SHP77 treated with DMSO at 0.1 percent for 48 hours (cell line): ENCODE measurements around the gene PCDHA1.

Experiments used
- DNase-seq: peaks from one replicate; lab custom pipeline; 2025; lab: John Stamatoyannopoulos, UW

Gene PCDHA1

DNA sequence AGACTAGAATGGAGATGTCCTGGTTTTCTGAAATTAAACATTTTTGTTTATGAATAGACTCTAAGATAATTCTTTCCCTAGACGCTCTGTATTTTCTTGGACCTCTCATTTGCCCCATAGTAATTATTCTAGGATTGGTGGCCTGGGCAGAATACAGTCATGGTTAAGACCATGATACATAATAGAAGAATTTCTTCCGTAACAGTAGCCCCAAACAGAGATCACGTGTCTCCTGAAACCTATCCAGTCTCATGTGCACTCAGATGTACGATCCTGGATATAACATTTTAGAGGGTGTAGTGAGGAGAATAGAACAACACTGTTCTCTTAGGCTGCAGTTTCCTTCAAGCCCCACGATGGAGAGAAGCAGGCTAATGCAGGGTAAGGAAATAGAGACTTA lies 202.7 kb downstream of the PCDHA1 start:
- no peak for DNase-seq

DNA sequence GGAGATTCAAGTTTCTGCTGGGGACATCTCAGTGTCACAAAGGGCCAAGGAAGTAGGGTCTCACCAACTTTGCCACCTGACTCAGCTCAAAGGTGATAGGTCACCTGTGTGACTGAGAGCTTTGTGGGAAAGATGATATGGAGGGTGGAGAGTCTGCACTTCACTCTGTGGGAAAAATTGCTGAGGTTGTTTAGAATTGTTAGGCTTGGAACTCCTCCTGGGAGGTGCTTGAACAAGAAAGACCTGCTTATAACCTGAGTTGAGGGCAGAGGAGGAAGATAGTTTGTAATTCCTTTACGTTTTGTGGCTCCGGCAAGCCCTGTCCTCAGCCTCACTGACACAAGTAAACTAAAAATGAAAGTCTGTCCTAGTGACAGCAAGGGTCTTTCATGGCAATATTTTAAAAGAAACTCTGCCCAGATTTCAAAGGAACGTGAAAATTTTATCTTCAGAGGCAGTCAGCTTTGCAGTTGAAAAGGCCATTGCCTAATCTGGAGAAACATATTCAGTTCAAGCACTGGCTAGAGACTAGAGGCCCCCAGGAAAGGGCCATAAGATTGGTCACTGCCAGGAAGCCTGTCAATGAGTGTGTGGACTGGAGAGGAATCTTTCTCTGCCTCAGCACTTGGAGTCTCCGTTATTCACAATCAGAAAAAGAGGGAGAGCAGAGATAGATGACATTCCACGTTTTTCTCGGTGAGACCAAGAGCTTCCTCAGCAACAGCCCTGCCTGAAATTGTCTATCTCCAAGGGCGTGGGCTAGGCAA lies 203.5 kb downstream of the PCDHA1 start:
- DNase-seq = no peak

- no peak for DNase-seq
Measured at GRCh38 chr5:140992828-140993227, 206.9 kb downstream of the PCDHA1 start.

DNA sequence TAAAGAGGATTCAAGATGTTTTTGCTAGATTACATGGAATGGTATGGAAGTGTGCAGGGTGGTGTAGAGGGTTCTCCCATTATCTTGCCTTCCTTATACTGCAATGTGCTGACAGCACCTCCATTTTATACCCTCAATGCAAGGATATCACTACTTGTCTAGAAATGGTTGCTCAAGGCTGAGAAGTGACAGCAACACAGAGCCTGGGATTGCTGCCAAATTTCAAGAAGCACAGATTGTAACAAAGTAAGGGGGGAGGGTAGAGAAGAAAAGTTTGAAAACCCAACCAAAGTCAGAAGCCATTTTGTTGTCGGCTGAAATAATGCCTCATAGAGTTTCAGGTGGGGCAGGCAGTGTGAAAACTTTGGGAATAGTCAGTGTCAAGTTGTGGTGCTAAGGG lies 210.1 kb downstream of the PCDHA1 start:
- DNase-seq = no peak

DNA sequence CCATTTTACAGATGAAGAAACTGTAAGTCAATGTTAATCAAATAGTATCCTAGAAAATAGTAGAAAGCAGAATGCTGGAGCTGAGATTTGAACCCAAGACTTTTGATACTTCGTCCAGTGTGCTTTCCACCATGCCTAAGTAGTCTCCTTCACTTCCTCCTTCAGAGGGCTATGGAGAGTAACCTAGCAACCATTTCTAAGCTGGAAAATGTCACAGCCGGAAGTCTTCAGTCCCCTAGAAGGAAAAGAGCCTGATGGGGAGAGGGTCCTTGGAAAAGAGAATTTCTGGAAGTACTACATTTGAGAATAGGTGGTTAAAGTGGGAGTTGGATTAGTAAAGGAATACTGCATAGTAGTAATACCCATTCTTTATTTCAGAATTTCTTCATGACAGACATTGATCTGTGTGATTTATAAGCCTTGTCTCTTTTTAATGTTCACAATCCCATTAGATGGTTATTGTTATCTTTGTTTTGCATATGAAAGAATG lies 213.0 kb downstream of the PCDHA1 start:
- DNase-seq = no peak

DNA sequence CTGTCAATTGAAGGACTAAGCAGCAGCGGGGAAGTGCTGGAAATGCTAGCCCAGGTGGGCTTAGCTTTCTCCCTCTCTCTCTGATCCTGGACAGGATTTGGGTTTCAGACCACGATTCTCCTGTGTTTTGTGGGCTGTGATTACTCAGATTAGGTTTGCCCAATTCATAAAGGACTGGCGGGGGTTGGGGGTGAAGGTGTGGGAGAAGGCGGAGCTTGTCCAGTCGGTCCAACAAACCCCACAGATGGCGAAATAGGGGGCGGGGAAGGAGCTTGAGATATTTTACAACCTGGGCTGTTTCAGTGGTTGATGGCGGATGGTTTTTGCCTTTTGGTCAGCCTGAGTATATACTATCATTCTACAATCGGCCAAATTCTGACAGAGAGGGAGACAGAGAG lies 215.5 kb downstream of the PCDHA1 start:
- DNase-seq = peak; percentile 56

- peak; percentile 65 for DNase-seq
Measured at GRCh38 chr5:141001844-141002604, 216.1 kb downstream of the PCDHA1 start.

- DNase-seq = no peak
Measured at GRCh38 chr5:141002605-141002965, 216.6 kb downstream of the PCDHA1 start.

DNA sequence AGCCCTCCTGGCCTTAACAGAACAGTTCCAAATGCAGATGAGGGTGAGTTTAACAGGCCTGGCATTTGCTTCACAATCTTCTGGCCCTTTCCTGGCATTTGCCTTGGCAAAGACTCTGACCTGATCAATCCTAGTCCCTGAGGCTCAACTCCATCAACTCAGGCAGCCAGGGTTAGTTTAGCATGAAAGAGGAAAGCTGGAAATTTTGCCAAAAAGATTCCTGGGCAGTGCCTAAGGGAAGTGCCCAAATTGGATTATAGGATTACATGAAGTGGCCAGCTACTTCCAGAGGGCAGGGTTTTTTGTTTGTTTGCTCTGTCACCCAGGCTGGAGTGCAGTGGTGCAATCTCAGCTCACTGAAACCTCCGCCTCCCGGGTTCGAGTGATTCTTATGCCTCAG lies 217.1 kb downstream of the PCDHA1 start:
- DNase-seq = no peak

- DNase-seq = peak; percentile 43
Measured at GRCh38 chr5:141003791-141004611, 218.1 kb downstream of the PCDHA1 start.

GRCh38 chr5:141007791-141008190 lies 221.9 kb downstream of the PCDHA1 start:
- no peak for DNase-seq

- DNase-seq = no peak
Measured at GRCh38 chr5:141010047-141010793, 224.3 kb downstream of the PCDHA1 start.

- DNase-seq = no peak
Measured at GRCh38 chr5:141017943-141018342, 232.0 kb downstream of the PCDHA1 start.

DNA sequence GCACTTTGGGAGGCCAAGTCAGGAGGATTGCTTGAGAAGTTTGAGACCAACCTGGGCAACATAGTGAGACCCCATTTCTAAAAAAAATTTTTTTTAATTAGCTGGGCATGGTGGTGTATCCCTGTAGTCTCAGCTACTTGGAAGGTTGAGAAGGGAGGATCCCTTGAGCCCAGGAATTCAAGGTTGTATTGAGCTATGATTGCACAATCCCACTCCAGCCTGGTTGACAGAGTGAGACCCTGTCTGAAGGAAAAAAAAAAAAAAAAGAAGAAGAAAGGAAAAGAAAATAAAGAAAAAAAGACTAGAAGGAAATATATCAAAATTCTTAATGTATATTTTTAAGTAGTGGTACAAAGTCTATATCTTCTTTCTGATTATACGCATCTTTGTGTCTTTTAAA lies 236.4 kb downstream of the PCDHA1 start:
- DNase-seq = no peak

- no peak for DNase-seq
Measured at GRCh38 chr5:141031006-141031405, 245.1 kb downstream of the PCDHA1 start.

DNA sequence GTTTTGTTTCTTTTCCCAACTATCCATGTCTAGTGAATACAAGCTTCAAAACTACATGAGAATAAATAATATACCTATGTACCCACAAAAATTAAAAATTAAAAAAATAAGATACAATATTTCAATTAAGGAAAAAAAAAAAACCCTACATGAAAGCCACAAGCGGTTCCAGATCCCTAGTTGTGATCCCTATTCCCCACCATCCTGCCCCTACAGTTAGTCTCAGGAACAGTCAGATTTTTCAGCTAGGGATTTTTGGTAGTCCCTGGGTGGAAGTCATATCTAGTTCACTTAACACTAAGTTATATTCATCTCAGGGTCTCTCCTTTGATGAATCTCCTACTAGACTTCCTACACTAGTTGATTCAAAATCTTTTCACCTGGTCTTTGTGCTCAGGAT lies 246.7 kb downstream of the PCDHA1 start:
- DNase-seq = no peak

DNA sequence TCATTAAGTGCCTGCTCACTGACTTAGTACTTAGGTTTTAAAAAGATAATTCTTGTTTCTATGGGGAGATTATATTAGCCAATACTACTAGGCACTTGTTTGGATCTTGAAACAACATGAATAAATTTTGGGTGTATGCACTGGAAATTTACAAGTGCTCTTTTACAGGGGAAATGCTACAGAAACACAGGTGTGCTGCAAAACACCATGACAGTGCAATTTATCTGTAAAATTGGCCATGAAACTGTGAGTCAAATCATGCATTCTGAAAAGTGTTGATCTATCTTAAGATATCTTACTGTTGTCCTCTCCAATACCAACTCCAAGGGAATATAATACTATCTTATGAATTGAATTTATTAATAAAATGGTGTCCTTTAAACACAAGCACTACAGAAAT lies 253.1 kb downstream of the PCDHA1 start:
- no peak for DNase-seq

GRCh38 chr5:141039517-141039916 lies 253.6 kb downstream of the PCDHA1 start:
- DNase-seq = peak; percentile 56

DNA sequence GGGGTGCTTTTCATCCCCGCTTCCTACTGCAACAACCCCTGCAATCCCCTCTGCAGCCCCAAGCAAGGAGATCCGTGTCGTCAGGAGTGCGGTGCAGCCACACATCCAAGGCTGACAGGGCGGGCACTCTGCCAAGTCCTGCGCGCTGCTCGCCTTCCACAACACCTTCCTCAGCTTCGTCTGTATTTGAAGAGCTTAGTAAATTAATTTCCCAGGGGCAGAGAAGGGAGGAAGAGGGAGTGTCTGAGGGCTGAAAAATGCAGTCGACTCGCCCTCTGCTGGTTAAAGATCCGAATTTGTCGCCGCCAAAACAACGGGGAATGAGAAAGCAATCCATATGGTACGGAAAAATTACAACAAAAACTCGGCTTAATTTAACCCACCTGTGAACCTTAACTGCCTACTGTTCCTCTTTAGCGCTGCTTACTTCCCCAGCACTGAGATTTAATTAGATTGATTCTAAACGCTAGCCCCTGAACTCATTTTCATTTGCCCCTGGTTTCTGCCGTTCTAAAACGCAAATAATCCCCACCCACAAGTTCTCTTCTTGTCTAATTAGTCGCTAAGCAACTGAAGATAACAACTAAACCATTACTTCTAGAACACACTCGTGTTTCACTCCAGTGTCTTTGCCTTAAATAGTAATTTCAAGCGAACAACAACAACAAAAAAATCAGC lies 254.3 kb downstream of the PCDHA1 start:
- peak; percentile 91 for DNase-seq

DNA sequence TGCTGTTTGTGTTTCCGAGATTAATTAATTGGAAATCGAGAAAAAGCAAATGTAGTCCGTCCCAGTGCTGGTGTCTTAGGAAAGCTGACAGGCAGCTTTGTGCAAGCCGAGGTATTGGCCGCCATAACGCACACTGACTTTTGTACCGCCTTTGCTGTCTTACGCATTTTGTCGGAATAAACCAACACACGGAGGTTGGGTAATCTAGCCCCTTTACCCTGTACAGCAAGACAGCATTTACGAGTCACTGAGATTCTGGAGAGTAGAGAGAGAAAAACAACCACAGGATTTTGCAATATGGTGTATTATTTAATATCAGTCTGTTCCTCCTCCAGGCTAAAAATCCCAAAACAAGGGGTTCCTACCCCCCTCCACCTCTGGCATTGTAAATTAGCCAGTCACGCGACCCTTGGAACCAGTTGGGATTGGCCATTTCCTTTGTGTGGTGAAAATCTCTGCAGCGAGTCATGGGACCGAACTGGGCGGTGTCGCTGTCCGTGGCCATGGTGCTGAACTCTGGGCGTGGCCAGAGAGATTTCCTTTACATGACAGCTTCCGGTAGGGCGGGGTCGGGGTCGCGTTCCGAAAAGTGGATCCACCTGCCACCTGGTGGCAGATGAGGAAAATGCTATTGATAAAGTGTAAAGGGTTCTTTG lies 255.0 kb downstream of the PCDHA1 start:
- peak; percentile 98 for DNase-seq

- DNase-seq = no peak
Measured at GRCh38 chr5:141041427-141041785, 255.5 kb downstream of the PCDHA1 start.
